Naive thymus-derived CD4-positive, alpha-beta T cell (primary cell): Measurements from ENCODE around the gene THSD4. TPM values are rescaled to one million over a fixed set of nuclear protein-coding genes. Genes with fewer than 3 reads are reported as not detected.

Experiments
- ATAC-seq: fragments of 150-1000 bp; cut with Tn5 transposase; 2 replicates; pipeline ENCODE4 v1.10.0; 2021; ENCODE audit warnings: mild to moderate bottlenecking, moderate library complexity
- CTCF ChIA-PET: fragments of 350-600 bp; sonication (Branson Sonifier 250); formaldehyde crosslinking; loops from one replicate; lab custom pipeline; 2021; ENCODE audit warnings: antibody characterized with exemption; lab: Charles Lee
- POLR2A ChIA-PET: fragments of 350-600 bp; sonication (Branson Sonifier 250); formaldehyde crosslinking; loops from one replicate; lab custom pipeline; 2021; ENCODE audit warnings: antibody characterized with exemption, inconsistent platforms; lab: Charles Lee
- DNase-seq, 9 donors: peaks; one replicate each; pipeline versions ENCODE4 v3.0.0 to v3.0.0-alpha.2; 2020 to 2022; ENCODE audit warnings: mixed read lengths in 1 of 9
- H3K27ac ChIP-seq: one replicate; pipeline ENCODE4 v1.7.0; 2013; ENCODE audit warnings: mild to moderate bottlenecking, low read depth, low read length, moderate library complexity
- H3K27me3 ChIP-seq, 2 donors: one replicate each; pipeline ENCODE4 v1.7.0; 2013; ENCODE audit warnings: low read length in 2 of 2, mild to moderate bottlenecking in 2 of 2, moderate library complexity in 2 of 2; ENCODE audit not compliant: control insufficient read depth in 2 of 2, insufficient read depth in 2 of 2
- H3K36me3 ChIP-seq, 3 experiments: 1 replicate in 2 of 3; 2 replicates in 1 of 3; pipeline ENCODE4 v1.7.0; 2013; ENCODE audit warnings: low read length in 3 of 3, mild to moderate bottlenecking in 3 of 3, moderate library complexity in 1 of 3; ENCODE audit not compliant: insufficient read depth in 3 of 3, control insufficient read depth in 2 of 3
- H3K4me1 ChIP-seq, 2 donors: one replicate each; pipeline ENCODE4 v1.7.0; 2013; ENCODE audit warnings: low read length in 2 of 2, mild to moderate bottlenecking in 2 of 2, moderate library complexity in 1 of 2; ENCODE audit not compliant: control insufficient read depth in 2 of 2, insufficient read depth in 2 of 2
- H3K4me3 ChIP-seq: 2 replicates; pipeline ENCODE4 v1.7.0; 2013; ENCODE audit warnings: mild to moderate bottlenecking, low read length
- H3K9me3 ChIP-seq, 3 experiments: 1 replicate in 2 of 3; 2 replicates in 1 of 3; pipeline ENCODE4 v1.7.0; 2013; ENCODE audit warnings: low read length in 3 of 3; ENCODE audit not compliant: control insufficient read depth in 2 of 3
- H3K27ac Mint-ChIP-seq, 9 donors: one replicate each; pipeline ENCODE4 v1.8.0; 2020 to 2022; ENCODE audit warnings: mixed read lengths in 9 of 9, mild to moderate bottlenecking in 8 of 9, moderate library complexity in 5 of 9, inconsistent platforms in 2 of 9
- H3K27me3 Mint-ChIP-seq, 5 donors: one replicate each; pipeline ENCODE4 v1.8.0; 2021 to 2022; ENCODE audit warnings: mixed read lengths in 5 of 5, mild to moderate bottlenecking in 1 of 5
- H3K36me3 Mint-ChIP-seq, 5 donors: one replicate each; pipeline ENCODE4 v1.8.0; 2020 to 2022; ENCODE audit warnings: mixed read lengths in 5 of 5, mild to moderate bottlenecking in 3 of 5, inconsistent platforms in 1 of 5
- H3K4me1 Mint-ChIP-seq, 7 donors: one replicate each; pipeline ENCODE4 v1.8.0; 2020 to 2022; ENCODE audit warnings: mixed read lengths in 7 of 7, mild to moderate bottlenecking in 3 of 7, inconsistent platforms in 1 of 7
- H3K4me3 Mint-ChIP-seq, 10 donors: one replicate each; pipeline ENCODE4 v1.8.0; 2020 to 2022; ENCODE audit warnings: mild to moderate bottlenecking in 10 of 10, mixed read lengths in 10 of 10, moderate library complexity in 6 of 10, inconsistent platforms in 2 of 10
- H3K9me3 Mint-ChIP-seq, 11 donors: one replicate each; pipeline ENCODE4 v1.8.0; 2020 to 2022; ENCODE audit warnings: mixed read lengths in 11 of 11, mild to moderate bottlenecking in 4 of 11, inconsistent platforms in 1 of 11, moderate library complexity in 1 of 11
- intact Hi-C, 2 donors: fragments of 100-400 bp; cut with micrococcal nuclease; formaldehyde crosslinking; loops; one replicate each; pipeline ENCODE4 v1.15.1; 2023
- polyA plus RNA-seq, 2 donors: library from polyadenylated mRNA; unstranded; fragments of 300-500 nt; fragmentation: Illumina TruSeq; gene quantifications; one replicate each; pipeline ENCODE4 v1.2.3, GENCODE V29; 2021
- total RNA-seq, 6 experiments: library from RNA in 5 of 6; stranded (reverse) in 5 of 6; gene quantifications; 1 replicate in 5 of 6; 2 replicates in 1 of 6; pipeline ENCODE4 v1.2.3 and lab custom pipeline; 2021 to 2026

THSD4 gene
- total and polyA plus RNA-seq, 7 experiments from 2014 or later = not detected

DNA sequence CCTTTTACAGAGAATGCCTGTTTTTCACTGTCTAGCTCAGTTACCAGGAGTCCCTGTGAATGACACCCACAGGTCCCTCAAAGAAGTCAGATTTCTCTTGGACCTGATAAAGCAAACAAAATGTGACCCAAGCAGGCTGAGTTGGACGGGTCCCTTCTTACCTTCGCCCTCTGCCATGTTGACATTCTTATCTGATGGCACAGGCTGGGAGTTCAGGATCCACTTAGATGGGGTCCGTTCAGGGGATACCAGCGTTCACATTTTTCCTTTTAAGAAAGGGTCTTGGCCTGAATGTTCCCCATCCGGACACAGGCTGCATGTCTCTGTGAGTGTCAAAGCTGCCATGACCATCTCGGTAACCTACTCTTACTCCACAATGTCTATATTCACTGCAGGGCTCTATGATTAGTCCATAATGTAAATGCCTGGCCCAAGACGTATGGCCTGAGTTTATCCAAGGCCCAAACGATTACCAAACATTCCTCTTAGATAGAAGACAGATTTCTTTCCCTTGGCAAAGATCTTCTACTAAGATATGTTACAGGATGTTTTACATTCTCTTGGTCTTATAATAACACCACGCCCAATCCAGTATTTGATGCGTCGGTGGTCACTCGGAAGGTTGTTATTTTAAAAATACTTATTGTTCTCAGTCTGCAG is 179.1 kb downstream of the THSD4 start:
- Histone ChIP-seq H3K4me1 (peaks cover 9 to 11% of the 10 kb centered on the region in 2 donors), H3K27me3 (no peaks in the 10 kb centered on the region), H3K4me3 (no peak overlapping the region), H3K27ac (no peak overlapping the region), H3K36me3 (no peaks in the 10 kb centered on the region), H3K9me3 (no peaks in the 10 kb centered on the region)
- intact Hi-C loops = no loop called here
- peaks cover 0 to 20% (median 4%) of the 10 kb centered on the region in 5 donors for H3K27me3 Mint-ChIP-seq
- POLR2A ChIA-PET = no interaction called here
- H3K4me1 Mint-ChIP-seq = peaks cover 4 to 32% (median 28%) of the 10 kb centered on the region in 7 donors
- H3K27ac Mint-ChIP-seq = no peak overlapping the region
- CTCF ChIA-PET = no interaction called here
- no peak overlapping the region for H3K4me3 Mint-ChIP-seq
- DNase-seq (no peak), ATAC-seq (no peak)
- peaks cover 0 to 4% (median 0%) of the 10 kb centered on the region in 11 donors for H3K9me3 Mint-ChIP-seq
- H3K36me3 Mint-ChIP-seq = peaks cover 0 to 4% (median 0%) of the 10 kb centered on the region in 5 donors

DNA sequence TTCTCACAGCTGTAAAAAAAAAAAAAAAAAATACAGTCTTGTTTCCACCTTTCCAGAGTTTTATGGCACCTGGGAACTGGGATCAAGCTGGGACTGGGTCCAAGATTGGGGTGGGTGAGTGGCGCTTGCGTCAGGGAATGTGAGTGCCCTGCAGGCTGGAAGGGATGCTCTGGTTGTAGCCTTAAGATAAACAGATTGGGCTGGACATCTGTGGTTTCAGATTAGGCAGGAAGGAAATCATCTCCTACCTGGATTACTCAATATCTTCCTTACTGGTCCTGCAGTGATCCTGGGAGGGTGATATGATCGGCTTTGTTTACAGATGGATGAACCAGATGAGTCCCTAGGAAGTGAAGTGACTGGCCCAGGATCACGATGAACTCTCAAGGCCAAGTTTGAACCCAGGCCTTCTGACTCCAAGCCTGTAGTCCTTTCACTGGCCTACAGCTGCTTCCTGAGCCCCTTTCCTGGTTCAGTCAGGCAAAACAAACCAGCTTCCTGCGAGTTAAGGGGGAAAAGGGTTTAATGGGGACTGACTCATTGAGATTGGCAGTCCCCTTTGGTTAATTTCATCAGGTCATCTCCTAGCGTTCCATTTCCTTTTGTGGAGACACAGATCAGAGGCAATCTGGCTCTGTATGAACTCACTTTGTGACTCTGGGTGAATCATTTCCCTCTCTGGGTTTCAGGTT is 179.8 kb downstream of the THSD4 start:
- CTCF ChIA-PET = no interaction called here
- peaks cover 0 to 4% (median 0%) of the 10 kb centered on the region in 11 donors for H3K9me3 Mint-ChIP-seq
- H3K27ac ChIP-seq = no peak overlapping the region
- peaks cover 0 to 20% (median 4%) of the 10 kb centered on the region in 5 donors for H3K27me3 Mint-ChIP-seq
- H3K4me1 Mint-ChIP-seq = peaks cover 4 to 32% (median 28%) of the 10 kb centered on the region in 7 donors
- intact Hi-C loops = no loop called here
- POLR2A ChIA-PET = no interaction called here
- H3K4me3 Mint-ChIP-seq = no peak overlapping the region
- ATAC-seq = peak; percentile 62
- no peak for DNase-seq
- peaks cover 0 to 4% (median 0%) of the 10 kb centered on the region in 5 donors for H3K36me3 Mint-ChIP-seq
- no peak overlapping the region for H3K27ac Mint-ChIP-seq
- H3K27me3 ChIP-seq = no peaks in the 10 kb centered on the region
- no peaks in the 10 kb centered on the region for H3K9me3 ChIP-seq
- no peak overlapping the region for H3K4me3 ChIP-seq
- H3K4me1 ChIP-seq = peaks cover 9 to 11% of the 10 kb centered on the region in 2 donors
- no peaks in the 10 kb centered on the region for H3K36me3 ChIP-seq

DNA sequence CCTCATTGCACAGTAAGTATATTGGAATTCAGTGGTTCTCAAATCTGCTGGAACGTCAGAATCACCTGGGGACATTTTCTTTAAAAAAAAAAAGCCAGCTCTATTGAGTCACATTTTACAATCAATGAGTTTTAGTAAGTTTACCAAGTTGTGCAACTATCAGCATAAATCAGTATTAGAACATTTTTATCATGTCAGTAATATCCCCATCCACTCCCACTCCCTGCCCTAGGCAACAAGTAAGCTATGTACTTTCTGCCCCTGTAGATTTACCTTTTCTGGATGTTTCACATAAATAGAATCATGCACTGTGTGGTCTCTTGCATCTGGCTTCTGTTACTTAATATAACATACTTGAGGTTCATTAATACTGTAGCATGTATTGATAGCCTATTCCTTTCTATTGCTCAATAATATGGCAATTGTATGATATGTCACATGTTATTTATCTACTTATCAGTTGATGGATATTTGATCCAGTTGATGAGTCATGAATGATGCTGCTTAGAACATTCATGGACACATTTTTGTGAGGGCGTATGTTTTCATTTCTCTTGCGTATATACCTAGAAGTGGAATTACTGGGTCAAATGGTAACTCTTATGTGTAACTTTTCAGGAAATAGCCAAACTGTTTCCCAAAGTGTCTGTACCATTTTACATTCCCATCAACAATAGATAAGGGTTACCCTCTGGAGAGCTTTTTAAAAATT is 180.5 kb downstream of the THSD4 start:
- H3K27me3 Mint-ChIP-seq = peaks cover 0 to 16% (median 4%) of the 10 kb centered on the region in 5 donors
- no peaks in the 10 kb centered on the region for H3K27me3 ChIP-seq
- no peaks in the 10 kb centered on the region for H3K9me3 ChIP-seq
- no peaks in the 10 kb centered on the region for H3K36me3 ChIP-seq
- no peak overlapping the region for H3K4me3 Mint-ChIP-seq
- H3K4me1 Mint-ChIP-seq = peaks cover 4 to 32% (median 28%) of the 10 kb centered on the region in 7 donors
- ATAC-seq (peak; percentile 6), DNase-seq (no peak)
- H3K36me3 Mint-ChIP-seq = peaks cover 0 to 4% (median 0%) of the 10 kb centered on the region in 5 donors
- intact Hi-C loops = no loop called here
- no peak overlapping the region for H3K4me3 ChIP-seq
- POLR2A ChIA-PET = no interaction called here
- H3K9me3 Mint-ChIP-seq = peaks cover 0 to 4% (median 0%) of the 10 kb centered on the region in 11 donors
- no peak overlapping the region for H3K27ac ChIP-seq
- CTCF ChIA-PET = no interaction called here
- H3K27ac Mint-ChIP-seq = no peak overlapping the region
- H3K4me1 ChIP-seq = peaks cover 9 to 11% of the 10 kb centered on the region in 2 donors

DNA sequence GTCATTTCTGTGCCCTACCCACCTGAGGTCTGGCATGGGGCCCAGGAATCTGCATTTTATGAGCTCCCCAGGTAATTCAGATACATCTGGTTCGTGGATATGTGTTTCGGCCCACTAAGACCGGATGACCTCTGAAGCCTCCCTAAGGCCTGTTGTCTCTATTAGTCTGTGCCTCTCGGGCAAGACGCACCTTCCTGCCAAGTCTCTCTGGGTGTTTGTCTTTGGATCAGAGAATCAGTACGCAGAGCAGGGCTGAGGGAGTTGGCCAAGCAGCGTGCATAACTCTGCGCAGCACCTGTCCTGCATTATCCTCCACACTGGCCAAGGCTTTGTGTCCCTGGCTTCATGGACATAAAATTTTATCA is 181.0 kb downstream of the THSD4 start:
- peaks cover 0 to 4% (median 0%) of the 10 kb centered on the region in 5 donors for H3K36me3 Mint-ChIP-seq
- Histone ChIP-seq H3K36me3 (no peaks in the 10 kb centered on the region), H3K27ac (no peak overlapping the region), H3K4me1 (peaks cover 7 to 10% of the 10 kb centered on the region in 2 donors), H3K9me3 (no peaks in the 10 kb centered on the region), H3K27me3 (no peaks in the 10 kb centered on the region), H3K4me3 (no peak overlapping the region)
- peaks cover 0 to 4% (median 0%) of the 10 kb centered on the region in 11 donors for H3K9me3 Mint-ChIP-seq
- ATAC-seq (no peak), DNase-seq (no peak)
- intact Hi-C loops = no loop called here
- H3K27me3 Mint-ChIP-seq = peaks cover 0 to 14% (median 4%) of the 10 kb centered on the region in 5 donors
- CTCF ChIA-PET = no interaction called here
- no peak overlapping the region for H3K27ac Mint-ChIP-seq
- H3K4me3 Mint-ChIP-seq = no peak overlapping the region
- POLR2A ChIA-PET = no interaction called here
- peaks cover 4 to 27% (median 23%) of the 10 kb centered on the region in 7 donors for H3K4me1 Mint-ChIP-seq

DNA sequence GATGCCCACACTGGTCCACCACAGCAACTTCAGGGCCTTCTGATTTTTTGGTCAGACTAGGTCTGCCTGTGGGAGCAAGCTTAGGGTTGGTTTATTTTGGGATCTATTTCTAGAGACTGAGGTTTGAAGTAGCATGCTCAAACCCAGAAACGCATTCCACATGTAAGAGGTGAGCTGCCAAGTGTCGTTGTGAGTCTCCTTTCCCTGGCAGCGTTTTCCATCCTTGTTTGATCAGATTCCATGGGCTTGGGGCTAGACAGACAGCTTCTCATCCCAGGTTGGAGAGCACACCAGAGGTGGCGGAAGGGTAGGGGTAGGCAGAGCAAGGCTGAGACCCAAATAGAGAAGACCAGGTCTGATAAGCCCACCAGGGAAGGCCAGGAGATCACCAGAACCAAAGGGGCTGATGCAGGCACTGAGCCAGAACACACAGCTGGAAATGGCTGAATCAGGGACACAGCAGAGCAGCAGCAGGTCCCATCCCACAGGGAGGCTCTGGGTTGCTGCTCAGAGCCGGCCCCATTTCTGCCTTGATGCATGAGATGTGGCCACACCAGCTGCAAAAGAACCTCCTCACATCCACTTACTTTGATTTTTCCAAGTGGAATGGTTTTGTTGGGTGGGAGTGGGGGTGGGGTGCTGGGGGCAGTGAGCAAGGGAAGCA is 186.8 kb downstream of the THSD4 start:
- intact Hi-C loops = no loop called here
- Mint-ChIP-seq H3K36me3 (no peaks in the 10 kb centered on the region), H3K9me3 (peaks cover 0 to 2% (median 0%) of the 10 kb centered on the region in 11 donors), H3K4me3 (no peak overlapping the region), H3K27me3 (peaks cover 0 to 4% (median 2%) of the 10 kb centered on the region in 5 donors), H3K27ac (no peak overlapping the region), H3K4me1 (no peaks in the 10 kb centered on the region)
- ATAC-seq (no peak), DNase-seq (no peak)
- Histone ChIP-seq H3K9me3 (no peaks in the 10 kb centered on the region), H3K4me1 (no peaks in the 10 kb centered on the region), H3K27me3 (peaks cover 0 to 4% of the 10 kb centered on the region in 2 donors), H3K36me3 (no peaks in the 10 kb centered on the region), H3K4me3 (no peak overlapping the region), H3K27ac (no peak overlapping the region)
- POLR2A ChIA-PET = no interaction called here
- CTCF ChIA-PET = interaction anchor here (0.6 kb wide), 1 partner anchor 106 kb away, joined by 3 read pairs; no protein-coding TSS in a partner anchor

DNA sequence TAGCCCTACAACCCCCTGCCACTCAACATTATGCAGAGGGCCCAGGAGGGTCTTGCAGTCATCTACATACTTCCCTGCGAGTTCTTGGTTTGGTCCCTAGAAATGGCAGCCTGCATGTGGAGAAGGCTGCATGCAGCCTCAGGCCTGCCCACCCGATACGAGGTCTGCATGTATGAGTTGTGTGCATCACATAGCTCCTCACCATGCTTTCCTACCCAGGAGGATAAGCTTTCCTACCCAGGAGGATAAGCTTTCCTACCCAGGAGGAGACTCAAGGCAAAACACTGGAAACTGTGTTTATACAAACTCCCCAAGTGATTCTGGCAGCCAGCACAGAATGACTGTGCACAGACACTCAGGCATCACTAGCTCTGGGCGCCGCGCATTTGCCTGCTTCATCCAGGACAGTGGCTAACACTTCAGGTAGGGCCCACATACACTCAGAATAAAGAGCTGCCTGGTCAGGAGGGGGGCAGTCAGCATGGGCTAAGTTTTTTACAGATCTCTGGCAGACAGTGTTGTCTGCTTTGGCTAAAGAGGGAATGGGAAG is 187.7 kb downstream of the THSD4 start:
- H3K4me3 ChIP-seq = no peak overlapping the region
- no peaks in the 10 kb centered on the region for H3K36me3 ChIP-seq
- no peaks in the 10 kb centered on the region for H3K36me3 Mint-ChIP-seq
- CTCF ChIA-PET = interaction anchor here (0.6 kb wide), 1 partner anchor 105 kb away, joined by 3 read pairs; no protein-coding TSS in a partner anchor
- intact Hi-C loops = no loop called here
- H3K4me1 ChIP-seq = no peaks in the 10 kb centered on the region
- POLR2A ChIA-PET = no interaction called here
- peaks cover 0 to 3% (median 0%) of the 10 kb centered on the region in 11 donors for H3K9me3 Mint-ChIP-seq
- peaks cover 0 to 4% of the 10 kb centered on the region in 2 donors for H3K27me3 ChIP-seq
- DNase-seq (no peak), ATAC-seq (no peak)
- no peak overlapping the region for H3K4me3 Mint-ChIP-seq
- no peak overlapping the region for H3K27ac ChIP-seq
- H3K27me3 Mint-ChIP-seq = peaks cover 0 to 4% (median 2%) of the 10 kb centered on the region in 5 donors
- peaks cover 0 to 3% (median 0%) of the 10 kb centered on the region in 3 experiments for H3K9me3 ChIP-seq
- H3K27ac Mint-ChIP-seq = no peak overlapping the region
- H3K4me1 Mint-ChIP-seq = no peaks in the 10 kb centered on the region
